DND-41 (cell line): ENCODE measurements around the gene RAN.
"Not testable (repeated sequence)": the region's sequence is repeated elsewhere in the genome, so short reads cannot be mapped to it uniquely, and the experiment has no call there.

Source experiments
- EZH2 ChIP-seq: IDR thresholded peaks from 3 replicates; pipeline ENCODE4 v1.6.1; 2012; ENCODE audit warnings: borderline replicate concordance, low read depth, mild to moderate bottlenecking, moderate library complexity, low read length, inconsistent platforms; ENCODE audit not compliant: severe bottlenecking
- TF ChIP-seq, protein P1 (sequence below): IDR thresholded peaks from 2 replicates; pipeline ENCODE4 v1.5.1; 2012; ENCODE audit warnings: borderline replicate concordance, low read length, moderate library complexity, mild to moderate bottlenecking; ENCODE audit not compliant: poor library complexity, severe bottlenecking; ENCODE audit errors: extremely low read depth

DNA sequence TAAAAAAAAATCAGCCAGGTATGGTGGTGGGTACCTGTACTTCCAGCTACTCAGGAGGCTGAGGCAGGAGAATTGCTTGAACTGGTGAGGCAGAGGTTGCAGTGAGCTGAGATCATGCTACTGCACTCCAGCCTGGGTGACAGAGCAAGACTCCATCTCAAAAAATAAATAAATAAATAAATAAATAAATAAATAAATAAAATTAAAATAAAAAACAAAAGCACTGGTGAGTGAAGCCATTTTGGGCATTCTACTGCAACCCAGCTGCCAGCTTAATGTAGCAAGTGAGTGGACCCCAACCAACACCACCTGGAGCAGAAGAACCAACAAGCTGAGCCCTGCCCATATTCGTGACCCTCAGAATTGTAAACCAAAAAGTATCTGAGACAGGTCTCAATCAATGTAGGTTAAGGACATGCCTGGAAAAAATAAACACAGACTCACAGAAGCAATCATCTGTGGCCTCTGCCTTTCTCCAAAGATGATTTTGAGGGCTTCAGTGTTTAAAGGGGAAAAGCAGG lies 23.0 kb upstream of the RAN start:
- TF ChIP-seq EZH2, result not testable (repeated sequence)
- TF ChIP-seq, protein P1, sequence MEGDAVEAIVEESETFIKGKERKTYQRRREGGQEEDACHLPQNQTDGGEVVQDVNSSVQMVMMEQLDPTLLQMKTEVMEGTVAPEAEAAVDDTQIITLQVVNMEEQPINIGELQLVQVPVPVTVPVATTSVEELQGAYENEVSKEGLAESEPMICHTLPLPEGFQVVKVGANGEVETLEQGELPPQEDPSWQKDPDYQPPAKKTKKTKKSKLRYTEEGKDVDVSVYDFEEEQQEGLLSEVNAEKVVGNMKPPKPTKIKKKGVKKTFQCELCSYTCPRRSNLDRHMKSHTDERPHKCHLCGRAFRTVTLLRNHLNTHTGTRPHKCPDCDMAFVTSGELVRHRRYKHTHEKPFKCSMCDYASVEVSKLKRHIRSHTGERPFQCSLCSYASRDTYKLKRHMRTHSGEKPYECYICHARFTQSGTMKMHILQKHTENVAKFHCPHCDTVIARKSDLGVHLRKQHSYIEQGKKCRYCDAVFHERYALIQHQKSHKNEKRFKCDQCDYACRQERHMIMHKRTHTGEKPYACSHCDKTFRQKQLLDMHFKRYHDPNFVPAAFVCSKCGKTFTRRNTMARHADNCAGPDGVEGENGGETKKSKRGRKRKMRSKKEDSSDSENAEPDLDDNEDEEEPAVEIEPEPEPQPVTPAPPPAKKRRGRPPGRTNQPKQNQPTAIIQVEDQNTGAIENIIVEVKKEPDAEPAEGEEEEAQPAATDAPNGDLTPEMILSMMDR, result not testable (repeated sequence)
